HG02798 (cell line): ENCODE results near the gene ARHGAP45.

ENCODE experiments used
- ATAC-seq: cut with Tn5 transposase; IDR thresholded peaks from one replicate; pipeline ENCODE4 v1.9.1; 2021; ENCODE audit warnings: mild to moderate bottlenecking; ENCODE audit not compliant: unreplicated experiment, poor library complexity

Gene ARHGAP45

GRCh38 chr19:1082928-1083816 lies 16.2 kb downstream of the ARHGAP45 start:
- ATAC-seq: no peak

GRCh38 chr19:1084024-1084868 lies 17.3 kb downstream of the ARHGAP45 start:
- ATAC-seq: no peak

GRCh38 chr19:1085053-1085658 lies 18.2 kb downstream of the ARHGAP45 start:
- no peak for ATAC-seq

GRCh38 chr19:1085676-1086442 lies 18.9 kb downstream of the ARHGAP45 start:
- ATAC-seq: no peak

GRCh38 chr19:1086613-1087012 lies 19.6 kb downstream of the ARHGAP45 start:
- no peak for ATAC-seq

GRCh38 chr19:1087813-1088415 lies 20.9 kb downstream of the ARHGAP45 start:
- ATAC-seq: peak; percentile 40

- peak; percentile 10 for ATAC-seq
Observed at GRCh38 chr19:1088416-1089010, 21.5 kb downstream of the ARHGAP45 start.

- no peak for ATAC-seq
Observed at GRCh38 chr19:1089126-1089771, 22.3 kb downstream of the ARHGAP45 start.

- no peak for ATAC-seq
Observed at GRCh38 chr19:1089891-1090290, 22.9 kb downstream of the ARHGAP45 start.

- no peak for ATAC-seq
Observed at GRCh38 chr19:1090731-1091543, 24.0 kb downstream of the ARHGAP45 start.

GRCh38 chr19:1091544-1092175 lies 24.7 kb downstream of the ARHGAP45 start:
- ATAC-seq: no peak

- no peak for ATAC-seq
Observed at GRCh38 chr19:1093330-1093729, 26.4 kb downstream of the ARHGAP45 start.

GRCh38 chr19:1093811-1094553 lies 27.0 kb downstream of the ARHGAP45 start:
- no peak for ATAC-seq

GRCh38 chr19:1094655-1094977 lies 27.6 kb downstream of the ARHGAP45 start:
- ATAC-seq: no peak

GRCh38 chr19:1094978-1095701 lies 28.2 kb downstream of the ARHGAP45 start, which contains the start of gene POLR2E:
Gene POLR2E, minus strand, starts transcription at chr19:1095375. Its CDS starts 60 bp downstream, at chr19:1095315.
- peak; percentile 91 for ATAC-seq

GRCh38 chr19:1097810-1098176 lies 30.8 kb downstream of the ARHGAP45 start:
- no peak for ATAC-seq
